CD14-positive monocyte (primary cell): ENCODE results near the gene NPAS3. TPM values are rescaled to one million over a fixed set of nuclear protein-coding genes. Genes with fewer than 3 reads are reported as not detected.

ENCODE experiments used
- DNase-seq, 3 donors: peaks; one replicate each; pipeline ENCODE4 v3.0.0-alpha.2; 2011 to 2022
- H2AFZ ChIP-seq: 2 replicates; pipeline ENCODE4 v1.6.0; 2012; ENCODE audit warnings: mild to moderate bottlenecking, low read depth, low read length, inconsistent platforms; ENCODE audit not compliant: insufficient read depth, poor library complexity, severe bottlenecking
- H3K27ac ChIP-seq, 2 donors: 1 replicate in 1 of 2; 2 replicates in 1 of 2; pipeline ENCODE4 v1.5.1; 2012 to 2013; ENCODE audit warnings: low read length in 2 of 2, control low read depth in 1 of 2, inconsistent platforms in 1 of 2, low read depth in 1 of 2, mild to moderate bottlenecking in 1 of 2
- H3K27me3 ChIP-seq, 2 donors: one replicate each; pipeline versions ENCODE4 v1.6.0 to v1.6.1; 2011 to 2013; ENCODE audit warnings: low read length in 2 of 2; ENCODE audit not compliant: control insufficient read depth in 2 of 2, insufficient read depth in 2 of 2
- H3K36me3 ChIP-seq, 2 donors: replicated peaks in 1 of 2; 1 replicate in 1 of 2; 2 replicates in 1 of 2; pipeline versions ENCODE4 v1.5.1 to v1.6.1; 2012 to 2013; ENCODE audit warnings: low read length in 2 of 2, control low read depth in 1 of 2, inconsistent platforms in 1 of 2, mild to moderate bottlenecking in 1 of 2; ENCODE audit not compliant: insufficient read depth in 2 of 2, control insufficient read depth in 1 of 2
- H3K4me1 ChIP-seq, 2 donors: 1 replicate in 1 of 2; 2 replicates in 1 of 2; pipeline versions ENCODE4 v1.5.1 to v1.6.1; 2012 to 2013; ENCODE audit warnings: low read length in 2 of 2, control low read depth in 1 of 2, inconsistent platforms in 1 of 2, mild to moderate bottlenecking in 1 of 2, moderate library complexity in 1 of 2; ENCODE audit not compliant: insufficient read depth in 2 of 2, control insufficient read depth in 1 of 2
- H3K4me2 ChIP-seq: replicated peaks from 2 replicates; pipeline ENCODE3; 2012; ENCODE audit warnings: low read length, moderate library complexity, mild to moderate bottlenecking; ENCODE audit not compliant: poor library complexity, severe bottlenecking; ENCODE audit errors: extremely low read depth
- H3K4me3 ChIP-seq, 3 experiments: fragments of 200-600 bp in 1 of 3; sonication (generic) in 1 of 3; replicated peaks in 1 of 3; 1 replicate in 2 of 3; 2 replicates in 1 of 3; pipeline ENCODE4 v1.5.1; 2011 to 2013; ENCODE audit warnings: low read length in 3 of 3, mild to moderate bottlenecking in 3 of 3, control low read depth in 2 of 3, low read depth in 2 of 3, inconsistent platforms in 1 of 3, moderate library complexity in 1 of 3
- H3K79me2 ChIP-seq: 2 replicates; pipeline ENCODE4 v1.6.0; 2012; ENCODE audit warnings: mild to moderate bottlenecking, control low read depth, inconsistent platforms, low read length, moderate library complexity; ENCODE audit not compliant: insufficient read depth
- H3K9ac ChIP-seq: 2 replicates; pipeline ENCODE4 v1.6.0; 2017; ENCODE audit warnings: low read length, mild to moderate bottlenecking; ENCODE audit not compliant: insufficient read depth, poor library complexity, severe bottlenecking
- H3K9me3 ChIP-seq, 2 donors: replicated peaks in 1 of 2; 1 replicate in 1 of 2; 2 replicates in 1 of 2; pipeline versions ENCODE4 v1.5.1 to v1.6.1; 2012 to 2013; ENCODE audit warnings: low read length in 2 of 2, control low read depth in 1 of 2; ENCODE audit not compliant: control insufficient read depth in 1 of 2, insufficient read depth in 1 of 2
- H4K20me1 ChIP-seq: 2 replicates; pipeline ENCODE4 v1.6.0; 2012; ENCODE audit warnings: mild to moderate bottlenecking, low read length, control low read depth, moderate library complexity; ENCODE audit not compliant: insufficient read depth
- H3K27ac Mint-ChIP-seq, 7 donors: one replicate each; pipeline ENCODE4 v1.8.0; 2020; ENCODE audit warnings: mild to moderate bottlenecking in 7 of 7, mixed read lengths in 7 of 7, moderate library complexity in 6 of 7, inconsistent platforms in 2 of 7
- H3K27me3 Mint-ChIP-seq, 3 donors: one replicate each; pipeline ENCODE4 v1.8.0; 2021 to 2022; ENCODE audit warnings: low read depth in 3 of 3, mild to moderate bottlenecking in 3 of 3, mixed read lengths in 3 of 3, moderate library complexity in 3 of 3, inconsistent platforms in 1 of 3
- H3K36me3 Mint-ChIP-seq, 2 donors: one replicate each; pipeline ENCODE4 v1.8.0; 2020; ENCODE audit warnings: mixed read lengths in 2 of 2, inconsistent platforms in 1 of 2, mild to moderate bottlenecking in 1 of 2
- H3K4me1 Mint-ChIP-seq: one replicate; pipeline ENCODE4 v1.8.0; 2020; ENCODE audit warnings: mild to moderate bottlenecking, mixed read lengths
- H3K4me3 Mint-ChIP-seq, 2 donors: one replicate each; pipeline ENCODE4 v1.8.0; 2020; ENCODE audit warnings: mild to moderate bottlenecking in 2 of 2, mixed read lengths in 2 of 2, moderate library complexity in 1 of 2
- H3K9me3 Mint-ChIP-seq, 7 donors: one replicate each; pipeline ENCODE4 v1.8.0; 2020 to 2022; ENCODE audit warnings: mixed read lengths in 7 of 7, mild to moderate bottlenecking in 6 of 7, moderate library complexity in 6 of 7, inconsistent platforms in 2 of 7
- whole genome bisulfite sequencing: methylation state at CpG from one replicate; pipeline ENCODE4 v1.1.5; 2013; ENCODE audit warnings: missing lambda C conversion rate; ENCODE audit not compliant: insufficient coverage; 5-methylcytosine and 5-hydroxymethylcytosine counted together
- intact Hi-C, 2 donors: fragments of 100-400 bp; cut with micrococcal nuclease; formaldehyde crosslinking; loops; one replicate each; pipeline versions ENCODE4 v1.15.0 to v1.15.1; 2023
- polyA plus RNA-seq, 3 donors: library from polyadenylated mRNA; depleted of rRNA in 1 of 3; unstranded in 2 of 3; stranded (reverse) in 1 of 3; fragments of 300-500 nt in 2 of 3; fragments of >200 nt in 1 of 3; fragmentation: Illumina TruSeq in 2 of 3; gene quantifications; 1 replicate in 2 of 3; 2 replicates in 1 of 3; pipeline ENCODE4 v1.2.3, GENCODE V29; 2012 to 2021
- TF ChIP-seq, protein P1 (sequence below): fragments of 200-600 bp; IDR thresholded peaks from one replicate; pipeline ENCODE4 v1.8.0; 2022; ENCODE audit warnings: antibody characterized with exemption, mild to moderate bottlenecking

The NPAS3 gene
- polyA plus RNA-seq, 3 donors, result not detected

DNA sequence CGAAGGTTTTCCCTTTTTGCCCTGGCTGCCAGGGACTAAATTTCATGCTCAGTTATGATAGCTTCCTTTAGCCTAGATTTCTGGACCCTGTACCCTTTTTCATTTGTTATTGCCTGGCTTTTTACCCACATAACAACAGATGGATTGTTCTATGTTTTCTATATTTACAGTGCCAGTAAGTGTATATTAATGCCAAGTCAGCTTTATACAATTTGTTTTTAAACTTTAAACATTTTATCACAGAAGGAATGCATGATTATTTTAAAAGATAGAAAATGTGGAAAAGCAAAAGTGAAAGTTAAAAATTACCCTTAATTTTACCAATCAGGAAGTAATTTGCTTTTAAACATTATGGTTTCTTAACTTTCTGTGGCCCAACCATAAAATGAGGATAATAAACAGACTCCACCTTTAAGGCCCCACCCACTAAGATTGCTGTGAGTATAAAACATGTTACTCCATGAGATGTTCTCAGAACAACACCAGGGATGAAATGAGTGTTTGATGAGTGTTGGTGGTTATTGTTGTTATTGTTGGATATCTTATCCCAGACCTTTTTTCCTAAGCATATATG, 515.4 kb downstream of the NPAS3 start:
- Mint-ChIP-seq H3K9me3 (no peaks in the 10 kb centered on the region), H3K36me3 (no peaks in the 10 kb centered on the region), H3K4me1 (peaks cover 11% of the 10 kb centered on the region), H3K27me3 (no peaks in the 10 kb centered on the region), H3K27ac (peak overlapping the region; percentile 10 to 86 (median 67)), H3K4me3 (peak overlapping the region; percentile 12 to 69)
- Histone ChIP-seq H3K36me3 (no peaks in the 10 kb centered on the region), H3K9me3 (no peaks in the 10 kb centered on the region), H3K4me2 (peak overlapping the region; percentile 39), H3K79me2 (no peaks in the 10 kb centered on the region), H4K20me1 (no peaks in the 10 kb centered on the region), H2AFZ (peak overlapping the region; percentile 37), H3K27me3 (no peaks in the 10 kb centered on the region), H3K27ac (peak overlapping the region in 1 of 2 donors; percentile 39), H3K4me3 (peak overlapping the region in 1 of 3 experiments; percentile 35), H3K9ac (no peak overlapping the region), H3K4me1 (peaks cover 8 to 9% of the 10 kb centered on the region in 2 donors)
- DNase-seq, result no peak
- TF ChIP-seq, protein P1, sequence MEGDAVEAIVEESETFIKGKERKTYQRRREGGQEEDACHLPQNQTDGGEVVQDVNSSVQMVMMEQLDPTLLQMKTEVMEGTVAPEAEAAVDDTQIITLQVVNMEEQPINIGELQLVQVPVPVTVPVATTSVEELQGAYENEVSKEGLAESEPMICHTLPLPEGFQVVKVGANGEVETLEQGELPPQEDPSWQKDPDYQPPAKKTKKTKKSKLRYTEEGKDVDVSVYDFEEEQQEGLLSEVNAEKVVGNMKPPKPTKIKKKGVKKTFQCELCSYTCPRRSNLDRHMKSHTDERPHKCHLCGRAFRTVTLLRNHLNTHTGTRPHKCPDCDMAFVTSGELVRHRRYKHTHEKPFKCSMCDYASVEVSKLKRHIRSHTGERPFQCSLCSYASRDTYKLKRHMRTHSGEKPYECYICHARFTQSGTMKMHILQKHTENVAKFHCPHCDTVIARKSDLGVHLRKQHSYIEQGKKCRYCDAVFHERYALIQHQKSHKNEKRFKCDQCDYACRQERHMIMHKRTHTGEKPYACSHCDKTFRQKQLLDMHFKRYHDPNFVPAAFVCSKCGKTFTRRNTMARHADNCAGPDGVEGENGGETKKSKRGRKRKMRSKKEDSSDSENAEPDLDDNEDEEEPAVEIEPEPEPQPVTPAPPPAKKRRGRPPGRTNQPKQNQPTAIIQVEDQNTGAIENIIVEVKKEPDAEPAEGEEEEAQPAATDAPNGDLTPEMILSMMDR, result no peak
- intact Hi-C loops, result no loop called here
- WGBS, result no CpG with 5 or more reads among the region's 1 CpG

DNA sequence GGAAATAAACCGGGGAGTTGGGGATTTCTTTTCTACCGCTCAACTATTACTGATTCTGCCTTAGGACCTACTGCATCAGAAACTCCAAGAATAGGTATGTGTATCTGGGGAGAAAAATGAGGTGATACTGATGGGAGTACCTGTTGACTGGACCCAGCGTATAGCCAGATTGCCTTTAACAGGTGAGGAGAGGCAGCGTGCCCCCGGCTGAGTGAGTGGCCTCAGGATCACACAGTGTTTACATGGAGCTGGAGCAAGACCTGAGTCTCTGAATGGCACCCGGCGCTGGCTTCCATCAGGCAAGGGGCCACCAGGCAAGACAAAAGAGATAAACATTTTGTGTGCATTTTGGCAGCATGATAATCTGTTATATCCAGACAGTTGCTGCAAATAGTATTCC, 516.0 kb downstream of the NPAS3 start:
- no peak overlapping the region for H3K27ac ChIP-seq
- DNase-seq, result no peak
- H3K36me3 ChIP-seq, result no peaks in the 10 kb centered on the region
- 97% methylated on average over 5 of the region's 7 CpGs for WGBS
- peaks cover 8 to 9% of the 10 kb centered on the region in 2 donors for H3K4me1 ChIP-seq
- H3K9ac ChIP-seq, result no peak overlapping the region
- H2AFZ ChIP-seq, result no peak overlapping the region
- TF ChIP-seq, protein P1, result no peak
- no peaks in the 10 kb centered on the region for H4K20me1 ChIP-seq
- intact Hi-C loops, result no loop called here
- Mint-ChIP-seq H3K4me3 (no peak overlapping the region), H3K4me1 (peaks cover 11% of the 10 kb centered on the region), H3K9me3 (no peaks in the 10 kb centered on the region), H3K27ac (no peak overlapping the region), H3K36me3 (no peaks in the 10 kb centered on the region), H3K27me3 (no peaks in the 10 kb centered on the region)
- no peaks in the 10 kb centered on the region for H3K9me3 ChIP-seq
- no peak overlapping the region for H3K4me3 ChIP-seq
- H3K4me2 ChIP-seq, result no peak overlapping the region
- H3K27me3 ChIP-seq, result no peaks in the 10 kb centered on the region
- H3K79me2 ChIP-seq, result no peaks in the 10 kb centered on the region
